ENCODE results near the gene UPB1.

The UPB1 gene

GRCh38 chr22:24566899-24567511 lies 71.9 kb downstream of the UPB1 start:
- DNase-seq: no peak

GRCh38 chr22:24567668-24568067 lies 72.5 kb downstream of the UPB1 start:
- DNase-seq: no peak

GRCh38 chr22:24571266-24571665 lies 76.1 kb downstream of the UPB1 start:
- DNase-seq: no peak

GRCh38 chr22:24576778-24577177 lies 81.6 kb downstream of the UPB1 start:
- no peak for DNase-seq
